C4-2B (cell line): ENCODE results near the gene OSBPL9.

ENCODE experiments used
- CTCF ChIP-seq: fragments of 450-650 bp; conservative IDR thresholded peaks from 2 replicates; pipeline ENCODE4 v1.5.1; 2017; ENCODE audit warnings: mild to moderate bottlenecking
- ZFX ChIP-seq: fragments of 450-650 bp; IDR thresholded peaks from 2 replicates; pipeline ENCODE4 v1.6.1; 2017

- TF ChIP-seq CTCF, result no peak
- no peak for TF ChIP-seq ZFX
Measured at GRCh38 chr1:51760872-51761271, 144.0 kb downstream of the OSBPL9 start.
